HPDE6-E6E7 (cell line): Measurements from ENCODE around the gene KCNQ1.
A peak's percentile ranks its signal among the peaks of the same experiment; 100 is the strongest.

Experiments
- DNase-seq: peaks from one replicate; pipeline ENCODE4 v3.0.0; 2011; ENCODE audit warnings: missing footprints; ENCODE audit errors: extremely low spot score

The KCNQ1 gene

GRCh38 chr11:2819316-2819715, 374.5 kb downstream of the KCNQ1 start:
- no peak for DNase-seq

GRCh38 chr11:2820976-2821375, 376.2 kb downstream of the KCNQ1 start:
- no peak for DNase-seq

GRCh38 chr11:2821891-2822290, 377.1 kb downstream of the KCNQ1 start:
- DNase-seq, result no peak

GRCh38 chr11:2824851-2825250, 380.0 kb downstream of the KCNQ1 start:
- DNase-seq, result no peak

- DNase-seq, result no peak
Observed at GRCh38 chr11:2825261-2825888, 380.6 kb downstream of the KCNQ1 start.

- DNase-seq, result peak; percentile 97
Observed at GRCh38 chr11:2825889-2826678, 381.3 kb downstream of the KCNQ1 start.

GRCh38 chr11:2826679-2827056, 381.9 kb downstream of the KCNQ1 start:
- no peak for DNase-seq

GRCh38 chr11:2827256-2827655, 382.4 kb downstream of the KCNQ1 start:
- no peak for DNase-seq

- no peak for DNase-seq
Observed at GRCh38 chr11:2827792-2828191, 383.0 kb downstream of the KCNQ1 start.

- no peak for DNase-seq
Observed at GRCh38 chr11:2828585-2829330, 383.9 kb downstream of the KCNQ1 start.

- no peak for DNase-seq
Observed at GRCh38 chr11:2830030-2830812, 385.4 kb downstream of the KCNQ1 start.

- DNase-seq, result no peak
Observed at GRCh38 chr11:2830886-2831285, 386.1 kb downstream of the KCNQ1 start.

GRCh38 chr11:2831781-2832532, 387.1 kb downstream of the KCNQ1 start:
- no peak for DNase-seq

GRCh38 chr11:2832533-2833020, 387.8 kb downstream of the KCNQ1 start:
- no peak for DNase-seq

GRCh38 chr11:2833051-2833715, 388.4 kb downstream of the KCNQ1 start:
- no peak for DNase-seq

GRCh38 chr11:2833716-2834502, 389.1 kb downstream of the KCNQ1 start:
- no peak for DNase-seq

GRCh38 chr11:2834503-2835273, 389.9 kb downstream of the KCNQ1 start:
- no peak for DNase-seq

- DNase-seq, result no peak
Observed at GRCh38 chr11:2835296-2835695, 390.5 kb downstream of the KCNQ1 start.

GRCh38 chr11:2835751-2836150, 390.9 kb downstream of the KCNQ1 start:
- DNase-seq, result no peak
